Neural progenitor cell (in vitro differentiated cells): ENCODE data around the gene AVEN.

Experiments
- EZH2 ChIP-seq: fragments of 200-600 bp; sonication (generic); IDR thresholded peaks from 2 replicates; pipeline ENCODE4 v1.6.1; 2017; ENCODE audit warnings: antibody characterized with exemption, mild to moderate bottlenecking, moderate library complexity
- TF ChIP-seq, protein P1 (sequence below): fragments of 200-600 bp; sonication (generic); IDR thresholded peaks from 2 replicates; pipeline ENCODE4 v1.5.1; 2017; ENCODE audit warnings: antibody characterized with exemption, mild to moderate bottlenecking

GRCh38 chr15:33955945-33956344, 83.1 kb downstream of the AVEN start:
- TF ChIP-seq, protein P1, sequence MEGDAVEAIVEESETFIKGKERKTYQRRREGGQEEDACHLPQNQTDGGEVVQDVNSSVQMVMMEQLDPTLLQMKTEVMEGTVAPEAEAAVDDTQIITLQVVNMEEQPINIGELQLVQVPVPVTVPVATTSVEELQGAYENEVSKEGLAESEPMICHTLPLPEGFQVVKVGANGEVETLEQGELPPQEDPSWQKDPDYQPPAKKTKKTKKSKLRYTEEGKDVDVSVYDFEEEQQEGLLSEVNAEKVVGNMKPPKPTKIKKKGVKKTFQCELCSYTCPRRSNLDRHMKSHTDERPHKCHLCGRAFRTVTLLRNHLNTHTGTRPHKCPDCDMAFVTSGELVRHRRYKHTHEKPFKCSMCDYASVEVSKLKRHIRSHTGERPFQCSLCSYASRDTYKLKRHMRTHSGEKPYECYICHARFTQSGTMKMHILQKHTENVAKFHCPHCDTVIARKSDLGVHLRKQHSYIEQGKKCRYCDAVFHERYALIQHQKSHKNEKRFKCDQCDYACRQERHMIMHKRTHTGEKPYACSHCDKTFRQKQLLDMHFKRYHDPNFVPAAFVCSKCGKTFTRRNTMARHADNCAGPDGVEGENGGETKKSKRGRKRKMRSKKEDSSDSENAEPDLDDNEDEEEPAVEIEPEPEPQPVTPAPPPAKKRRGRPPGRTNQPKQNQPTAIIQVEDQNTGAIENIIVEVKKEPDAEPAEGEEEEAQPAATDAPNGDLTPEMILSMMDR, result no peak
- no peak for TF ChIP-seq EZH2
